Activated CD4-positive, alpha-beta T cell treated with anti-CD3 and anti-CD28 coated beads, Interleukin-2, amount 50 U/mL, for 48 hours (primary cell): ENCODE data around the gene STX2.
"Not testable (repeated sequence)": the region's sequence is repeated elsewhere in the genome, so short reads cannot be mapped to it uniquely, and the experiment has no call there.

Experiments
- DNase-seq, 2 experiments: peaks; one replicate each; pipeline ENCODE4 v3.0.0-alpha.2; 2020

STX2 gene

GRCh38 chr12:130838951-130839769 is at the start of gene STX2:
TSS of gene STX2 (minus strand) at chr12:130839250. CDS start at chr12:130839099, 151 bp downstream.
- DNase-seq = peak; percentile 84 to 86

DNA sequence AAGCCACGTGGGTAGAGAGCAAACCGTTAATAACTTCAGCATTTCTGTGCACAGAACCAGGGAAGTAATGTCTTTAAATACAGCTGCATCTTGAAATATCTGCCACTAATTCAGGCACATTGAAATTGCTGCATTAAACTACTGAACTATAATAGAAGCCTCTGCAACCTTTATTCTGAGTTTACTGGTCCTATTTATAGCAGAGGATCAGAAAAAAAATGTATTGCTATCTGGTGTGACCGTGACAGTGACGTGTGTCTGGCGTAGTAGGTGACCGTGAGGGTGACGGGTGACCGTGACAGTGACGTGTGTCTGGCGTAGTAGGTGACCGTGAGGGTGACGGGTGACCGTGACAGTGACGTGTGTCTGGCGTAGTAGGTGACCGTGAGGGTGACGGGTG is 48.1 kb upstream of the STX2 start:
- DNase-seq = not testable (repeated sequence)

- no peak for DNase-seq
Measured at GRCh38 chr12:130881548-130881947, 42.5 kb upstream of the STX2 start.

DNA sequence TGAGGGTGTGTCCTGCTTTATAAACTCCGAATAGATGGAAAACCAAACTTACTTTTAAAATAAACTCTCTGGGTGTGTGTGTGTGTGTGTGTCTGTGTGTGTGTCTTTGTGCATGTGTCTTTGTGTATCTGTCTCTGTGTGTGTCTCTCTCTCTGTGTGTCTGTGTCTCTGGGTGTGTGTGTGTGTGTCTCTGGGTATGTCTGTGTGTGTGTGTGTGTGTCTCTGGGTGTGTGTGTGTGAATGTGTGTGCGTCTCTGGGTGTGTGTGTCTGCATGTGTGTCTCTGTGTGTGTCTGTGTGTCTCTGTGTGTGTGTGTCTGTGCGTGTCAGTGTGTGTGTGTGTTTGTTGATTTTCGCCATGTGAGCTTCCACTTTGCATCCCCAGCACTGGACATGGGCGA is 42.0 kb upstream of the STX2 start:
- DNase-seq = no peak

DNA sequence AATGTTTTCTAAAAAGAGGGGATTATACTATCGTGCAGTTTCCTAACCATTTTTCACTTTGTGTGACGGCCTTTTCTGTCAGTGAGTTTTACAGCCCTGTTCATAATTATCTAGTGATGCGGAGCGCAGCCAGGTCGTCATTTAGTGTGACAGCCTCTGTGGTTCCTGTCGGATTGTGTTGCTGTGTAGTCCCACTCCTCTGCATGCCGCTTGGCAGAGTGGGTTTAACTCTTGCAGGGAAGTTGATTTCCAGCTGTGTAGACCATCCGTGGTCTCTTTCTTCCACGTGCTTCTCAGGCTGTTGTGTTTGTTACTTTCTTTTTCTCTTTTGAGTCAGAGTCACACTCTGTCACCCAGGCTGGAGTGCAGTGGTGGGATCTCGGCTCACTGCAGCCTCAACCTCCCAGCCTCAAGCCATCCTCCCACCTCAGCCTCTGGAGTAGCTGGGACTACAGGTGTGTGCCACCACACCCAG is 41.4 kb upstream of the STX2 start:
- DNase-seq = peak in 1 of 2 experiments; percentile 13

GRCh38 chr12:130879781-130880389 is 40.8 kb upstream of the STX2 start:
- no peak for DNase-seq

- DNase-seq = no peak
Measured at GRCh38 chr12:130879212-130879686, 40.2 kb upstream of the STX2 start.

DNA sequence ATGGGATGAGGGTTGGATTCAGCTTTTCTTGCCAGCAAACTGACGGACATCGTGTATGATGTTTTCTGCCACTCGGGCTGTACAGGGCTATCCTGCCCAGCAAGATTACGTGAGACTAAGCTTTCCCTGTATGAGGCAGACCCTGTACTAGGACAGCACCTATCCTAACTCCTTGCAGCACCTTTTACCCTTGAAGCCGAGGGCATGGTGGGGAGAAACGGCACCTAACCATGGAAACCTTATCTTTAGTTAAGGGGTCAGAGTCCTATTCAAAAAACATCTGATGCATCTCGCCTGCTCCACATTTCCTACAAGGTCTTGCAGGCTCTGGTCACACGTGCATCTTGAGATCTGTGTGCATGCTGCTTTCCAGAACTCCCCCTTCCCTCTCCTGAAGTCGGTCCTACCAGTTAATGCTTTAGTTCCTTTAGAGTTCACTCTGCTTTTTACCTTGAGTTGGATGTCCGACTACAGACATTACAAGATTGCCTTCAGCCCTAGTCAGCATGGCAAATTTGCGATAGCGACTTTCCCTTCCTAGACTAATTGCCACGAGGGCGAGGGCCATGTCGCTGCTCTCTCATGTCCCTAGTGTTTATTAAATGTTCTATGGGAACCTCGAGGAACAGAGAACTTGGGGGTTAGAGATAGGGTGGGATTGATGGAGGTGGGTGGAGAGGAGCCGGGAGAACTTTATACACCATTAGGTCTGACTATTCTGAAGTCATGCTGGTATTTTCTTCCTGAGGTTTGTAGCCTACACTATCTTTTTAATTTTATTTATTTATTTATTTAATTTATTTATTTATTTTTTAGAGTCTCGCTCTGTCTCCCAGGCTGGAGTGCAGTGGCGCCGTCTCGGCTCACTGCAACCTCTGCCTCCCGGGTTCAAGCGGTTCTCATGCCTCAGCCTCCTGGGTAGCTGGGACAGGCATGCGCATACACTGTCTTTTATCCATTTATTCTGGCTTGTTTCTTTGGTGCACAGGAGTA is 39.4 kb upstream of the STX2 start:
- peak in 1 of 2 experiments; percentile 14 for DNase-seq

GRCh38 chr12:130877333-130877732 is 38.3 kb upstream of the STX2 start:
- no peak for DNase-seq

DNA sequence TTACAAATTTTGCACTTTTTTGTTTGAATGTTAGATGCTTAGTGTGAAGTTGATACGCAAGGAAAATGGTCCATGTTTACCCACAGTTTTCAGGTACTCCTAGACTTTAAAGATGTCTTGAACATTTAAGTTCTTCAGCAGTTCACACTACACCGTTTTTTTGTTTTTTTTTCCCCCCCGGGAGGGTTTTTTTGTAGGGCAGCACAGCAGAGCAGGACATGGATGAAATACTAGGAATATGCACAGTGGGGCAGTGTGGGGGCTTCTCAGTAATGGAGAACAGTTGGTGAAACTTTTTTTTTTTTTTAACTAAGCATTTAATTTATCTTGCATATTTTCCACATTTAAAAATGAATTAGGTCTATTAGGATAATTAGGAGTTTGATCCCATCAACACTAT is 37.7 kb upstream of the STX2 start:
- DNase-seq = no peak

DNA sequence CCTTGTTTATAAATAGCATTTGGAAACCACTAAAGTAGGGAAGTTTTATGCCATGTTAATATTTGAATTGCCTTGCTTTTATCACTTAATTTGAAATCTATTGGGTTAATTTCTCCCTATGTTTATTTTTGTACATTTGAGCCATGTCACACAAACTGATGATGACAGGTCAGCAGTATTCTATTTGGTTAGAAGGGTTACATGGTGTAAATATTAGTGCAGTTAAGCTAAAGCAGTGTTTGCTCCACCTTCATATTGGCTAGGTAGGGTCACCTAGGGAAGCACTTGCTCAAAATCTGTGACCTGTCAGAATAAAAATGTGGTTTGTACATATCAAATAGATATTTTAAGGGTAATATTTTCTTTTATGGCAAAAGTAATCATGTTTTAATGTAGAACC is 37.2 kb upstream of the STX2 start:
- DNase-seq = no peak

DNA sequence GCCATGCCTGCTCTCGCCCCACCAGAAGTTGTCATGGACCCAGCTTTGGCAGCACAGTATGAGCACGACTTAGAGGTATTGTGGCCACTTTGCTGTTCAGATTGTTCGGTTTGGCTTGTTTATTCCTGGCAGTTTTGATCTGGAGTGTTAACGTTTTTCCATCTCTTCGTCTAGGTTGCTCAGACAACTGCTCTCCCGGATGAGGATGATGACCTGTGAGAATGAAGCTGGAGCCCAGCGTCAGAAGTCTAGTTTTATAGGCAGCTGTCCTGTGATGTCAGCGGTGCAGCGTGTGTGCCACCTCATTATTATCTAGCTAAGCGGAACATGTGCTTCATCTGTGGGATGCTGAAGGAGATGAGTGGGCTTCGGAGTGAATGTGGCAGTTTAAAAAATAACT is 36.7 kb upstream of the STX2 start:
- not testable (repeated sequence) for DNase-seq

DNA sequence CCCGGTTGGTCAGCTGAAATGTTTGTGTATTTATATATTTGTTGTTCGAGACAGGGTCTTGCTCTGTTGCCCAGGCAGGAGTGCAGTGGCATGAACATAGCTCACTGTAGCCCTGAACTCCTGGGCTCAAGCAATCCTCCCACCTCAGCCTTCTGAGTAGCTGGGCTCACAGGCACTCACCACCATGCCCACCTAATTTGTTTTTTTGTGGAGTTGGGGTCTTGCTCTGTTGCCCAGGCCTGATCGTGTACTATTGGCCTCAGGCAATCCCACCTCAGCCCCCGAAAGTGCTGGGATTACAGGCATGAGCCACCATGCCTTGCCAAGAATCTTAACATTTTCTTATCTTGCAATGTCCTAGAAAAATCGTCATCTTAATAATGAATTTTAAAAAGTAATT is 36.1 kb upstream of the STX2 start:
- DNase-seq = no peak

GRCh38 chr12:130874696-130875095 is 35.6 kb upstream of the STX2 start:
- no peak for DNase-seq

GRCh38 chr12:130873825-130874224 is 34.8 kb upstream of the STX2 start:
- peak; percentile 23 to 36 for DNase-seq

- DNase-seq = no peak
Measured at GRCh38 chr12:130873106-130873795, 34.2 kb upstream of the STX2 start.

DNA sequence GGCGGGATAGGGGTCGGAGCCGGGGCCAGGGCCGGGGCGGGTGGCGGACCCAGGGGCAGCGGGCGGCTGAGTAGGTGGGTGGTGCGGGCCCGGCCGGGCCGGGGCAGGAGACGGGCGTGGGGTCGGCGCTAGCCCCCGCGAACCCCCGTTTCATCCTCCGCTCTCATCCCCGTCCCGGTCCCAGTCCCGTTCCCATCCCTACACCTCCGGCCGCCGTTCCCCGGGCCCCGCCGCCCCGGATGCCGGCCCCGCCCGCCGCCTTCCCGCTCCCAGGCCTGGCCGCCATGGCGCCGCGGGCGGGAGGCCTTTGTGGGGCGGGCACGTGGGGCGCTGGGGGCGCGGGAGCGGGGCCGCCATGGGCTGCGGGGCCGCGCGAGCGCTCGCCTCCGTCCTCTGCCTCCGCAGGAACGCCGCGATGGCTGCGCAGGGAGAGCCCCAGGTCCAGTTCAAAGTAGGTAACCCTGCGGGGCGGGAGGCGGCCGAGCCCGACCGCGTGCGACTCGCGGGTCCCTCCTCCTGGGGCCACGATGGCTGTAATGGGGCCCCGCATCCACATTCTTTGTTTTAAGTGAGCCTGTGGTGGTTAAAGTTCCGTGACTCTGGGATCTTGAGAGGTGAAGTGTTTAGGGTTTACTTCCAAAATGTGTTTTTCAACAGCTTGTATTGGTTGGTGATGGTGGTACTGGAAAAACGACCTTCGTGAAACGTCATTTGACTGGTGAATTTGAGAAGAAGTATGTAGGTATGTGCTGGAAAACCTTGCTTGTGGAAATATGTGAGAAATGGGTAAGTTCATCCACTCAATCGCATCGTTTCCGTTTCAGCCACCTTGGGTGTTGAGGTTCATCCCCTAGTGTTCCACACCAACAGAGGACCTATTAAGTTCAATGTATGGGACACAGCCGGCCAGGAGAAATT is 33.4 kb upstream of the STX2 start:
- peak; percentile 40 to 44 for DNase-seq

- DNase-seq = peak; percentile 90
Measured at GRCh38 chr12:130871286-130872178, 32.5 kb upstream of the STX2 start, which contains the start of gene RAN. TSS of gene RAN (plus strand) at chr12:130872066. CDS start at chr12:130872594, 528 bp downstream.

- peak; percentile 71 to 78 for DNase-seq
Measured at GRCh38 chr12:130870442-130871285, 31.6 kb upstream of the STX2 start.
